ENCODE measurements around the gene RASSF1.

Gene RASSF1

DNA sequence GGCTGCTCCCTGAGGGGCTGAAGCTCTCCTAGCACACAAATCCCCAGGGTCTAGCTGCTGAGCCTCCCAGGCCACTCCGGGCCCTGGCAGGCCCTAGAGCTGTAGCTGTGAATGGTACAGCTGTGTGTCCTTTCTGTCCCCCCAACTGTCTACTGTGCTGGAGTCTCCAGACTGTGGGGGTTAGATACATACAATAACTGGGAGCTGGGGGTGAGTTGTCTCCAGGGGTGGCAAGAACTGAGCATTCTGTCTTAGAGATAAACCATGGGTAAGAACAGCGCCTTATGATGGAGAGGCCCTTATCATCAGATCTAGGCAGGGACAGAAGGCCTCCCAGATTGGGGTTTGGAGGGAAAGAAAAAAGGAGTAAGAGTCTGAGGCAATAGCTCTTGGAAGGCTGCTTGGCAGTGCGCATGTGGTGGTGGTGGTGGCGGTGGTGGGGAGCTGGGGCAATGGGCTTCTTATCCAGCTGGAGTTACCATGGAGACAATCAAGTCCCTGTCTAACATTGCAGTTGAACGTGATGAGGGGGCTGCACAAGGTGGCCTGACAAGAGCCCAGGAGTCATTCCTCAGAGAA, 13.6 kb upstream of the RASSF1 start:
- Histone ChIP-seq H3F3A (ENCODE audit: control insufficient read depth, insufficient read depth) (0 out of 2 replicates have a peak, but pooled peaks cover 4% of the 10 kb centered on the region), H3K9me2 (replicated peaks; ENCODE audit: control insufficient read depth, low read length) (no peaks in the 10 kb centered on the region), H3K4me2 (ENCODE audit: low read length) (no peak overlapping the region), H4K20me1 (ENCODE audit: control insufficient read depth, insufficient read depth, low read depth, low read length) (peaks cover 23% of the 10 kb centered on the region), H3K27me3 (ENCODE audit: control insufficient read depth, low read length) (no peaks in the 10 kb centered on the region), H3K4me1 (ENCODE audit: control insufficient read depth, low read length) (peaks cover 49% of the 10 kb centered on the region), H3K4me3 (ENCODE audit: low read length) (no peak overlapping the region), H3K27ac (ENCODE audit: low read depth, low read length) (no peak overlapping the region), H3K79me2 (ENCODE audit: control insufficient read depth, low read length) (peaks cover 72% of the 10 kb centered on the region), H3K9me3 (ENCODE audit: control insufficient read depth, insufficient read depth, low read length) (no peaks in the 10 kb centered on the region), H3K36me3 (ENCODE audit: control insufficient read depth, low read length) (peaks cover 60% of the 10 kb centered on the region)
- no peak for TF ChIP-seq EZH2phosphoT487 (IDR thresholded peaks at IDR 0.05; ENCODE audit: borderline replicate concordance, low read length)
- TF ChIP-seq, protein P1, sequence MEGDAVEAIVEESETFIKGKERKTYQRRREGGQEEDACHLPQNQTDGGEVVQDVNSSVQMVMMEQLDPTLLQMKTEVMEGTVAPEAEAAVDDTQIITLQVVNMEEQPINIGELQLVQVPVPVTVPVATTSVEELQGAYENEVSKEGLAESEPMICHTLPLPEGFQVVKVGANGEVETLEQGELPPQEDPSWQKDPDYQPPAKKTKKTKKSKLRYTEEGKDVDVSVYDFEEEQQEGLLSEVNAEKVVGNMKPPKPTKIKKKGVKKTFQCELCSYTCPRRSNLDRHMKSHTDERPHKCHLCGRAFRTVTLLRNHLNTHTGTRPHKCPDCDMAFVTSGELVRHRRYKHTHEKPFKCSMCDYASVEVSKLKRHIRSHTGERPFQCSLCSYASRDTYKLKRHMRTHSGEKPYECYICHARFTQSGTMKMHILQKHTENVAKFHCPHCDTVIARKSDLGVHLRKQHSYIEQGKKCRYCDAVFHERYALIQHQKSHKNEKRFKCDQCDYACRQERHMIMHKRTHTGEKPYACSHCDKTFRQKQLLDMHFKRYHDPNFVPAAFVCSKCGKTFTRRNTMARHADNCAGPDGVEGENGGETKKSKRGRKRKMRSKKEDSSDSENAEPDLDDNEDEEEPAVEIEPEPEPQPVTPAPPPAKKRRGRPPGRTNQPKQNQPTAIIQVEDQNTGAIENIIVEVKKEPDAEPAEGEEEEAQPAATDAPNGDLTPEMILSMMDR (IDR thresholded peaks at IDR 0.05; ENCODE audit: low read depth, low read length, poor library complexity, severe bottlenecking) = no peak

DNA sequence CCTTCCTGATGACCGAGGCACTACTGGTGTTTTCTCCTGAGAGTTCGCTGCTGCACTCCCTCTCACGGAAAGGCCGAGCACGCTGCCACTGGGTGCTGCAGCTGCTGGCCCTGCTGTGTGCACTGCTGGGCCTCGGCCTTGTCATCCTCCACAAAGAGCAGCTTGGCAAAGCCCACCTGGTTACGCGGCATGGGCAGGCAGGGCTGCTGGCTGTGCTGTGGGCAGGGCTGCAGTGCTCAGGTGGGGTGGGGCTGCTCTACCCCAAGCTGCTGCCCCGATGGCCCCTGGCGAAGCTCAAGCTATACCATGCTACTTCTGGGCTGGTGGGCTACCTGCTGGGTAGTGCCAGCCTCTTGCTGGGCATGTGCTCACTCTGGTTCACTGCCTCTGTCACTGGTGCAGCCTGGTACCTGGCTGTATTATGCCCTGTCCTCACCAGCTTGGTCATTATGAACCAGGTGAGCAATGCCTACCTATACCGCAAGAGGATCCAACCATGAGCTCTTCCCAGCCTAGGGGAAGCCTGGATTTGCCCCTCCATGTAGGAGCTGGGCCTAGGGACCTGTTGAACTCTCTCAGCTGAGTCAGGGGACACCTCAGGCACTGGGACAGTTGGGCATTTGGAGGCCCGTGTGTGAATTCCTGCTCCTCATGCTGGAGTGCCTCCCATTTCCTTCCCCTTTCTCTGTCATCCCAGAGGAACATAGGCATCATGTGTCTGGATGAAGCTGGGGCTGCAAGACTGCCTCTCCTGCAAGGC, 12.8 kb upstream of the RASSF1 start:
- TF ChIP-seq, protein P1 (IDR thresholded peaks at IDR 0.05; ENCODE audit: low read depth, low read length, poor library complexity, severe bottlenecking) = no peak
- H3K79me2 ChIP-seq (ENCODE audit: control insufficient read depth, low read length) = peaks cover 66% of the 10 kb centered on the region
- H3K9me2 ChIP-seq (replicated peaks; ENCODE audit: control insufficient read depth, low read length) = no peaks in the 10 kb centered on the region
- H3K9me3 ChIP-seq (ENCODE audit: control insufficient read depth, insufficient read depth, low read length) = no peaks in the 10 kb centered on the region
- no peak overlapping the region for H3K4me2 ChIP-seq (ENCODE audit: low read length)
- no peak overlapping the region for H3K27ac ChIP-seq (ENCODE audit: low read depth, low read length)
- H3K4me1 ChIP-seq (ENCODE audit: control insufficient read depth, low read length) = peaks cover 51% of the 10 kb centered on the region
- peaks cover 62% of the 10 kb centered on the region for H3K36me3 ChIP-seq (ENCODE audit: control insufficient read depth, low read length)
- no peaks in the 10 kb centered on the region for H3K27me3 ChIP-seq (ENCODE audit: control insufficient read depth, low read length)
- H3F3A ChIP-seq (ENCODE audit: control insufficient read depth, insufficient read depth) = 0 out of 2 replicates have a peak, but pooled peaks cover 4% of the 10 kb centered on the region
- H4K20me1 ChIP-seq (ENCODE audit: control insufficient read depth, insufficient read depth, low read depth, low read length) = peaks cover 23% of the 10 kb centered on the region
- H3K4me3 ChIP-seq (ENCODE audit: low read length) = no peak overlapping the region

DNA sequence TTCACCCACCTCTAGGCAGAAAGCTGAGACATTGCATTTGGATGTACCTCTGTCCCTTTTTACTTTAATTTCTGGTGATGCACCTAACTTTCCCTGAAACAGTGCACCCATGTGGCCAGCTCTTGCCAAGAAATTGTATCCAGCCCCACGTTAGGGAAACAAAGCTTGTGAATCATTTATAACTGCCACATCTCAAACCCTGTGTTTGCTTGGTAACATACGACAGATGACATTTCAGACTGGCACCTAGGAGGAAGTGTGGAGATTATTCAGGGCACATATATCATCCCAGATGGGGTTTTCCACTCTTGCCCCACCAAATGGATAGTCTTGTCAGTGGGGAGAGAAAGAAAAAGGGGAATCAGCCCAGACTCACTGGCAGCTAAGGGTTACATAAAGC, 12.1 kb upstream of the RASSF1 start:
- Histone ChIP-seq H3K79me2 (ENCODE audit: control insufficient read depth, low read length) (peaks cover 59% of the 10 kb centered on the region), H3K27me3 (ENCODE audit: control insufficient read depth, low read length) (no peaks in the 10 kb centered on the region), H3K4me3 (ENCODE audit: low read length) (no peak overlapping the region), H3K27ac (ENCODE audit: low read depth, low read length) (no peak overlapping the region), H3K4me1 (ENCODE audit: control insufficient read depth, low read length) (peaks cover 45% of the 10 kb centered on the region), H4K20me1 (ENCODE audit: control insufficient read depth, insufficient read depth, low read depth, low read length) (peaks cover 18% of the 10 kb centered on the region), H3K9me2 (replicated peaks; ENCODE audit: control insufficient read depth, low read length) (no peaks in the 10 kb centered on the region), H3K4me2 (ENCODE audit: low read length) (no peak overlapping the region), H3K9me3 (ENCODE audit: control insufficient read depth, insufficient read depth, low read length) (no peaks in the 10 kb centered on the region), H3K36me3 (ENCODE audit: control insufficient read depth, low read length) (peaks cover 62% of the 10 kb centered on the region), H3F3A (ENCODE audit: control insufficient read depth, insufficient read depth) (0 out of 2 replicates have a peak, but pooled peaks cover 4% of the 10 kb centered on the region)
- no peak for TF ChIP-seq EZH2phosphoT487 (IDR thresholded peaks at IDR 0.05; ENCODE audit: borderline replicate concordance, low read length)
- TF ChIP-seq, protein P1 (IDR thresholded peaks at IDR 0.05; ENCODE audit: low read depth, low read length, poor library complexity, severe bottlenecking) = no peak
